HG02798 (cell line): ENCODE results near the gene SLC24A3.
"Not testable (repeated sequence)": the region's sequence is repeated elsewhere in the genome, so short reads cannot be mapped to it uniquely, and the experiment has no call there.

Experiments
- ATAC-seq: cut with Tn5 transposase; IDR thresholded peaks from one replicate; pipeline ENCODE4 v1.9.1; 2021; ENCODE audit warnings: mild to moderate bottlenecking; ENCODE audit not compliant: unreplicated experiment, poor library complexity

Gene SLC24A3

DNA sequence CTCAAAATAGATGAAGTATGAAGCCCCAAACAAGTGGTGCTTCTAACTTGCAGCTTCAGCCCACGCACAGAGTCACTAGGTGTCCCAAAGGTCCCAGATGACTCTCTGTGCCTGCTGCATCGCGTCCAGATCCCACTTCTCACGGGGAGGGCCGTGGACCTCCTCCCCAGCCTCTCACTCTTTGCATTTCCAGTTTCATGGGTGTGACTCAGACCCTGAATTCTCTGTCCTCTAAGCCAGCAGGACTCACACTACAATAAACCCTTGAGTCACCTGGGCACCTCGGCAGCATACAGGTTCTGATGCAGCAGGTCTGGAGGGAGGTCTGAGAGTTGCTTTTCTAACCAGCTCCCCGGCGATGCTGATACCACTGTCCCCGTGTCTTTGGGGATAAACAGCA lies 431.6 kb downstream of the SLC24A3 start:
- no peak for ATAC-seq

DNA sequence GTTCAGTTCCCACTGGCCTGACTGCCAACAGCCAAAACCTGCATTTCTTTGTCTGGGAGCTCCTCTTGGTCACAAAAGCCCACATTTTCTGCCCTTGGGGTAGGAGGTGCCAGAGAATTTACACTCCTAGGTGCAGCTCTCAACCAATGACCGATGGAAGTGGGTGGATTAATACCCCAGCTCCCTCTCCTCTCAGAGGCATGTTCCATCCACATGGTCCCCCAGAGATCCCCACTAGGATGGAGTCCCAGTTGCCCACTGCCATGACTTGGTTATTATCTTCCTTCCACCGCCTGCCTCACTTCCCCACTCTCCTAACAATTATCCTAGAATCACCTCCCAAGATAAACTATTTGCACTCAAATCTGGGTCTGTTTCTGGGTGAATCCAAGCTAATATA lies 434.5 kb downstream of the SLC24A3 start:
- no peak for ATAC-seq

DNA sequence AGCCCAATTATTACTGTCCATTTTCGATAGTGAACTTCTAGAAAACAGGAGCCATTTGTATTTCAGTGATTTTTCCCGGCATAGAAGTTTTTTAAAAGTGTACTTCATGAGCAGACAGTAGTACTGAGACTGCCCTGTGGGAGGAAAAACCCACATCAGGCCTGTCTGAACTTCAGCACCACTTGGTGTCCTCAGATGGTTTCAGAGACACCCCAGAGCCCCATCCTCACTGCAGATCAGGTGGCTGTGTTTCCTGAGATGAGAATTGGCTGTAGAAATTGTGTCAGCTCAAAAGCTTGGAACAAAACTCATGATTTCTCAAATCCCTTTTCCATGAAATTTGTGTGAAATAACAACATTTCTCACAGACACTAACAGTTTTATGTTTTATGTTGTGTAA lies 435.6 kb downstream of the SLC24A3 start:
- no peak for ATAC-seq

DNA sequence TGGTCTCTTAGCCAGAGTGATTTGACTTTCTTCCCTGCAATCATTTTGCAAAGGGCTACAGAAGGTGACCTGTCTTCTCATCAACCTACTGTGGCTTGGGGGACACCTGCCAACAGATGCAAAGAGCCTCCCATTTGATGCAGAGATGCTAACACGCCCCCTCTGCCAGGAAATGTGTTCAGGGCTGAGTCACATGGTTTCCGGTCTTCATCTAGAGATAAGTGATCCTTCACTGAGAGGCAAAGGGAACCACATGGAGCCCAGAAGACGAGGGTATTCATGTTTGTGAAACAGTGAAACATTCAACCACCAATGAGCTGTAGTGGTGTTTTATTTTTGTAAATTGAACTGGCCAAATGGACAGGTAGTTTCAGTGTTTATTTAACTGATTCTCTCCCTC lies 436.6 kb downstream of the SLC24A3 start:
- no peak for ATAC-seq

DNA sequence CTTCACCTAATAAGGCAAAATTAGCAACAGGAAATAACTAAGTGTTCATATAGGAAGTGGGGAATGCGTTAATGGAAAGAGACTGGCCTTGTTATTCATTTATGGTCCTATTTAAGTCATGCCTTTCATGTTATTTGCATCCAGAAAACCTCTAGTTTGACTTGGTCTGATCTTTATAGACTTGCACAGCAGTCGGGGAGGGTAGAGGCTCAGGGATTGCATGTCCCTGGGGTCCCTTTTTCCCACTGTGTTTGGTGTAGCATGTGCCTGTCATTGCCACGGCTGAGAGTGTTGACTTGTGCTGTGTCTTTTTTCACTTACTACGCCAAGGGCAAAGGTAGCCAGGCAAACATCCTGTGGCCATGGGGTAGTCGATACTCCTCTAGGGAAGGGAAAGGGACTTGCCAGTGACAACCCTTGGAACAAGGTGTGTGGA lies 440.2 kb downstream of the SLC24A3 start:
- no peak for ATAC-seq

DNA sequence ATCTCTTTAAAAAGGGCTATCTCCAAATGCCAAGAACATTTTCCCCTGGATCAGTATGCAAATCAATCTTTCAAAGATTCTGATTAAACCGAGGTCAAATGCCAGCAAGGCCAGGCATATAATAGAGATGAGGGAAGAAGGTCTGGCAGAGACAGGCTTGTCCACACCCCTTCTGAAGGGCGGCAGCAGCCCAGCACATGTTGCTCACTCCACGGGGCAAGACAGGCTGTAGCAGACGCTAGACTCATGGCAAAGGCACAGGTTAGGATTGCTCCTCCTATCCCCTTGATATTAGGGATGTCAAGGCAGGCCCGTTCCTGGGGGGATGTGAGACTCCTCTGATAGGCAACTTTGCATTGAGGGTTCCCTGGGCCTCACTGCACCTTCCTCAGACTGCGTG lies 440.9 kb downstream of the SLC24A3 start:
- ATAC-seq, result no peak

DNA sequence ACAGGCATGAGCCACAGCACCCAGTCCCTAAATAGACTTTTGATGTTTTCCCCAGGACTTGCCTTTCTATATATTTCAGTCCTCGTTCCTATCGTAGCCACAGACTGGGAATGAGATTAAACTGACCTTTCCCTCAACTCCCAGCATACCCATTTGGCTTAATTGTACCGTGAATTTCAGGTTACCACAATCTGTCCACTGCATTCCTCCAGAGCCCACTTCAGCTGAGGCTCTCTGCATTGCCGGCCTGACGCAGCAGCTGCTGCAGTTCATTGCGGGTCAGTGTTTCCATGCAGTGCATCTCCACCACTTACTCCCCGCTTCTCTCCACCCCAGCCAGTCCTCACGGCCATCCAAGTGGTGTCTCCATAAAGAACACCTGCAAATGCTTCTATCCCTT lies 442.5 kb downstream of the SLC24A3 start:
- no peak for ATAC-seq

DNA sequence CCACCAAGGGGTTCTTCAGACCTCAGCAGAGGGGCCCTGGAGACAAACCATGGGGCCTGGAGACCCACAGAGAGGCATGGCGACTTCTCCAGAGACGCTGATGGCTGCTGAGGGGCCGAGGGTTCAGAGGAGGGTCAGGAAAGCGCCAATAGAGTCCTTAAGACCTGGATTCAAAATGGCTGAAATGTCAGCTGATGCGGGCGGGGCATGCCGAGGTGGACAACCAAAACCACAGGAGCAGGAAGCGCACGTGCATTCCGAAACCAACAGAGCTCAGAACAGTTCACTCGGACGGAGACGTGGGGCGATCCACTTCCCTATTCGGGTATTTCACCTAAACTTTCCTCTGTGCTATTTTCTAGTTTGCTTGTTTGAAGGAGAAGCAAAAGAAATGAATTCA lies 445.7 kb downstream of the SLC24A3 start:
- peak; percentile 75 for ATAC-seq

DNA sequence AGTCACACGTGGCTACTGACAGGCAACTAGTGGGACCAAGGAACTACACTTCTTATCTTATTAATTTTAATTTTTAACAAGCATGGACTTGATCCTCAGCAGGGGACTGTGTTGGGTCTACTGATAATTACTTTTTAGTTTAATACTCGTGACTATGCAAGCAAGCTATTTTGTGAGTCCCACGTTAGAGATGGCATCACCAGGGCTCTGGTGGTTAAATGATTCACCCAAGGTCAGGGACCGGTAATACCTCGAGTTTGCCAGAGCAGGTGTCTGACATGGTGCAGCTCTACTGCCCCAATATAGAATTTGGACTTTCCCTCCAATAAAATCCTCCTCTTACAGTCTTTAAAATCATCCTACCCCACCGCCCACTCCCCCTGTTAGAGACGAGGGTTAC lies 447.0 kb downstream of the SLC24A3 start:
- ATAC-seq, result no peak

DNA sequence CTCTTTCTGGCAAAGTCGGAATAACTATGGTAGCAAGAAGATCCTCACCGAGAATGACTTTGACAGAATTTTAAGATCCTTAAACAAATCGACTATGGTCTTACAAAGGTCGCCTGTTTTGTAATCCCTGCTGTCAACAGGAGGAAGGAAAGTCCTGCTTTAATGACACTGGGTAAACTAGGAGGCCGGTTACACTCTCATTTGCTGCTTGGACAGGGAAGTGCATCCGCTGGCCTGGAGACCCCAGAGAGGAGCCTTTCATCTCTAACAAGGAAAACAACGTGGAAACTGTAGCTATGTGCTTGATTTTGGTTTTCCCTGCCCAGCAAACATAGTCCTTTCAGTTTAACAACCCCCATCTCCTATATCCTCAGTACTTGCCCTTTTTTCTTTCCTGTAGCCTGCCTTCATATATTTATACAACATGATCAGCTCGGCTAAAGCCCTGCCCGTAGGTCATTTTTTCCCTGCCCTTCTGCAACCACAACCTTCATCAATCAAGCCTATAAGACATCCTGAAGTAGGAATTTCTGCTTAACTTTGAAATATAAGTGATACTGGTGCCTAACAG lies 448.5 kb downstream of the SLC24A3 start:
- no peak for ATAC-seq

DNA sequence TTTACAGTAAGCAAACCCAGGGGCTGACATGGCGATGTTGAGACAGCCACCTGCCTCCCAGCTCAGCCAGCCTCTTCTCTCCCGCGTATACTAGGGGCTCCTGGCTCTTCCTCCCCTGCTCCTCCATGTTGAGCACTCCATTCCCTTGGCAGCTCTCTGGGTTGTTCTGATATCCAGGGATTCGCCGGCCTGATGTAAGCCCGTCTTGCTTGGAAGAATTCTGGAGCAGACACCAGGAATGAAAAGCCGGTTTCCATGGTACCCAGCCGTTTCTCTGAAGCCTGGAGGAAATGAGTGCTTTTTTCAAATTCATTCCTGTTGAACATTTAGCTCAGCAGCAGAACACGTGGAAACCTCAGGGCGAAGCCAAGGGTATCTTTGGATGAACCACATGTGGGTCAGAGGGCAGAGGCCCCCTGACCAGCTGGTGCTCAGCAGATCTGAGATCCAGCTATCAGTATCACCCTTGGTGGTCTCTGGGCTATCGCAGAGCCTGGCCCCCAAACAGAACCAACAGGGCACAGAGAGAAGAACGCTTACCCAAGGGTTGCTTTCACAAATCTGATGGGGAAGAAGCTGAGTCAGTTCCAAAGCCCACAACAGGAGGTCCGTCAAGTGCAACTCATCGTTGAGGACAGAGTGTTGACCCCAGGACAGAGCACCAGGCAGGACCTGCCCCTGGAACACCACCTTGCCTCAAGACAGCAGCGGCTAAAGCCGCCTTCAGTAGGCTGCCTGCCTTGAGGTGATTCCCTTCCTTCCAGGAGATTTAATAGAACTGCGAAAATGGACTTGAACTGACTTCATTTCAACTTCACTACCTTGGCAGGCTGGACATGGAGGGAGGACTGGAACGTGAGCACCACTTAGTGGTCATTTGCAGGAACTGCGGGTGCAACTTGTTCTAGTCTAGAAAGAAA lies 449.5 kb downstream of the SLC24A3 start:
- ATAC-seq, result peak; percentile 65

DNA sequence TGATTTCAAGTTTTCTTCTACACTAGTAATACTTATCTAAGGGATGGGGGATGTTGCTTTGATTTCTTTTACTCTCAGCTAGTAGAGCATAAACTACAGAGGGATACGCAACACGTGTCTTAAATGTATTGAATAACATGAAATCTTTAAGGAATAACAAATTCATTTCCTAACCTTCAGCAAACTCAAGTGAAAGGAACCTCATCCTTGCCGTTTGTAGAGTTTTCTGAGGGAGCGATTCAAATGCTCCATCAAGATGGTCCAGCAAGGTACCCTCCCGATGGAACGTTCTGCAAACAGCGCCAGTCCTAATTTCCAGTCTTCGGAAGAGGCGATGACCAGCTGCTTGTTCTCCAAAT lies 450.2 kb downstream of the SLC24A3 start:
- ATAC-seq, result no peak

DNA sequence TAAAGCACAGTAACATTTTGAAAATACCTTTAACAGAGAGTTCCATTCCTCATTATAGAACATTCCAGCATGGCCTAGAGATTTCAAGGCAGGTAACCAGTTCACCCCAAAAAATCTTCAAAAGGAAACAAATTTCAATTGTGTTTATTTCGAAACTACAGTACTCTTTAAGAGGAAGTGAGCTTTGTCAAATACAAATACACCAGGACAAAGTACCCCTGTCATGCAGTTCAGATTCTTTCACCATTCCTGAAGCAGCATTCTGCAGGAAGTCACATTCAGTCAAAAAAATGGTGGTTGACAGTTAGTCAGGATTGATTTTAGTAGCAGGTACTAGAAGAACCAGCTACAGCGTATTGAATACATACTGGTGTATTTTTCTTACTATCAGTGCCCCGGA lies 456.0 kb downstream of the SLC24A3 start:
- no peak for ATAC-seq

DNA sequence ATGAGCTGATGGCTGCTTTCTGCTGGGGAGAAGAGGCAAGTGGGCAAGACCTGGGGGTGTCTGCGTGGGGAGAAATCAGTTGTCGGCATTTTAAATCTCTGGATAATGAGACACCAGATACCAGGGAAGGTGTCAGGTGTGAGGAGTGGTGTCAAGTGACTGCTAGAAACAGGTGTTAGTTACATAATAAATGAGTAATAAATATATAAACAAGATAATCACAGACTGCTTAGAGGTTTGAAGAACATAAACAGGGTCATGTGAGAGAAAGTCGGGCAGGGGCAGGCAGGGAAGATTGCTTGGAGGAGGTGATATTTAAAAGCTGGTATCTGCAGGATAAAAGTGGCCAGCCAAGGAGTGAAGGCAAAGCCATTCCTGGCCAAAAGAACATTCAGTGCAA lies 458.4 kb downstream of the SLC24A3 start:
- ATAC-seq, result no peak

DNA sequence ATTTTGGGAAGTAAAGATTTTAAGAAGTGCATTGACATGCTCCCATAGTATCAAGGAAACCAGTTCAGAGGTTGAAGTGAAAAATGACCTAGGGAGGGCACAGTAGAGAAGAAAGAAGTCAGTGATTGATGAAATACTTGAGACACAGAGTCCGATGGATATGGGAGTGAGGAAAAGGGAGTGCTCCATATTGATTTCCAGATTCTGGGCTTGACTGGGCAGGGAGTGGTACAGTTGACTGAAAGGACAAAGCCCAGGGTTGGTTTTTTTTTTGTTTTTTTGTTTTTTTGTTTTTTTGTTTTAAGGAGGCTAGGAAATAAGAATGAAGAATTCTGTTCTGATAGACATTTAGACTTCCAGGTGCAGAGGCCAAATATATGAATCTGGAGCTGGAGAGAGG lies 458.9 kb downstream of the SLC24A3 start:
- no peak for ATAC-seq

DNA sequence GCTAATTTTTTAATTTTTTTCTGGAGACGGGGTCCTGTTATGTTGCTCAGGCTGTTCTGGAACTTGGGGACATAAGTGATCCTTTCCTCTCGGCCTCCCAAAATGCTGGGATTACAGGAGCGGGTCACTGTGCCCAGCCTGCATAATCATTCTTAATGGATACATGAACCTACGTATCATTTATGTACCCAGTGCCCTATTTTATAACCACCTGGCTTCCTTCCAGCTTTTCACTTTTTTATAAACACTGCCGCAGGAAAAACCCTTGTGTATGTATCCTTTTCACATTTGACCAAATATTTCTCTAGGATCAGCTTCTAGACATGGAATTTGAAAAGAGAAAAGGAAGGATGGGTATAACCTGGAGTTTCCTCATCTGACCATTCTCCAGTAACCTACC lies 460.1 kb downstream of the SLC24A3 start:
- no peak for ATAC-seq

DNA sequence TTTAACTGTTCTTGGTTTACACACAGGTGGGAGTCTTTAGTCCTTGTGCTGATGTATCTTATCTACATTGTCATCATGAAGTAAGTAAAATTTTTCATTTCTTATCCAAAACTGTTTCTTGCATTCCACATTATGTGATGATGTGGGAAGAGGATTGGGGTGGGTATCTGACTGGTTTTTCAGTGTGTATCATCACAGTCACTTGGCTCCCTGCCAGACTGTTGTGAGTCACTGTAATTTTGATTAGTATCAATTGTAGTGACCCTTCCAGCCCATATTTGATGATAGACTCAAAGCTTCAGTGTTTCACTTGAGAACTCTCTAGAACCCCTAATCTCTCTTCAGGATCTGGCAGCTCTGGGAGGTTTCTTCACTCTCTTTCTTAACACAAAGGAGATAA lies 461.1 kb downstream of the SLC24A3 start:
- no peak for ATAC-seq

DNA sequence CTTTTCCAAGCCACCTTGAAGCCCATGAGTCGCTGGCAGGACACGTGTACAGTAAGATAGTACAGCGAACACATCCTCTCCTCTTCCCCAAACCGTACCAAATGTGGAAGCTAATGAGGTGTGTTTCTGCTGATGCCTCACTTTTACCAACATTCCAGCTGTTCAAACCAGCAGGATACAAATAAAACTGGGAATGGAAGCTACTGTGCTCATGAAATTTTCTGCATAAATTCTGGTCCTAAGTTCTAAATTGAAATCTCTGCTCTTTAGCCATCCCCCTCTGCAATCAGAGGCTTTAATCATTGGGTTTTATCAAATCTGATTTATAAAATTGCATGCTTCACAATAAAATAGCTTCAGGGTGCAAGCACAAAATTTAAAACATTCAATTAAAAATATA lies 463.8 kb downstream of the SLC24A3 start:
- ATAC-seq, result no peak

DNA sequence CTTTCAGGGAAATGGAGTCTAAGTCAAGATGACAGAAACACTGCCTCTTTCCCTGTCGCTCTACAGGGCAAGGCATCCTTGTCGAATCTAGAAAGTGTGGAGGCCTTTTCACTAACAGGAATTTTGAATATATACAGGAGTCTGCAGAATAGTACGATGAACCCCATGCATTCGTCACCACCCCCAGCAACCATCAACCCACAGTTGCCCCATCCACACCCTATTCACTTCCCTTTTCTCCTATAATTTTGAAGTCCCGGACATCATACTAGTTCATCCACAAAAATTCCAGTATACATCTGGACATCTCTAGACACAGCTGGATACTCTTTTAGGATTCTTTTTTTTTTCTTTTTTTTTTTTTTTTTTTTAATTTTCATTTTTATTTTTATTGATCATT lies 464.9 kb downstream of the SLC24A3 start:
- no peak for ATAC-seq

DNA sequence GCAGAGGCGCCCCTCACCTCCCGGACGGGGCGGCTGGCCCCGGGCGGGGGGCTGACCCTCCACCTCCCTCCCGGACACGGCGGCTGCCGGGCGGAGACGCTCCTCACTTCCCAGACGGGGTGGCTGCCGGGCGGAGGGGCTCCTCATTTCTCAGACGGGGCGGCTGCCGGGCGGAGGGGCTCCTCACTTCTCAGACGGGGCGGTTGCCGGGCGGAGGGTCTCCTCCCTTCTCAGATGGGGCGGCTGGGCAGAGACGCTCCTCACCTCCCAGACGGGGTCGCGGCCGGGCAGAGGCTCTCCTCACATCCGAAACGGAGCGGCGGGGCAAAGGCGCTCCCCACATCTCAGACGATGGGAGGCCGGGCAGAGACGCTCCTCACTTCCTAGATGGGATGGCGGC lies 466.1 kb downstream of the SLC24A3 start:
- ATAC-seq, result not testable (repeated sequence)

DNA sequence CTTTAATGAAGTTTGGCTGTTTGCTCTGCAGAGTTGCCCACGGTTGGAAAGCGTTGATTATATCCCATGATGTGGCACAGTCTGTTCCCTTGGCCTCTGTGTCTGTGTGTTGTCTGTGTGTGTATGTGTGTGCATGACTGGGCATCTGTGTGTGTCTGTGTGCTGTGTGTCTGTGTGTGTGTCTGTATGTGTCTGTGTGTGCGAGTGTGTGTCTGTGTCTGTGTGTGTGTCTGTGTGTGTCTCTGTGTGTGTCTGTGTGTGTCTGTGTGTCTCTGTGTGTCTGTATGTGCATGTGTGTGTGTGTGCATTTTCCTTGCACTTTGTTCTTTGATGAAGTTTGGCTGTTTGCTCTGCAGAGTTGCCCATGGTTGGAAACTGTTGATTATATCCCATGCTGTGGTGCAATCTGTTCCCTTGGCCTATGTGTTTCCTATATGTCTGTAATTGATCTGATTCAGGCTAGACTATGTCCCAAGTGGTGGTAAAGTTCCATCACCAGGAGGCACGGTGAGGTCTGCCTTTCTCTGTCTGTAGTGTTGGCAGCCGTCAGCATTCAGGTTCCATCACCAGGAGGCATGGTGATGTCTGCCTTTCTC lies 467.6 kb downstream of the SLC24A3 start:
- ATAC-seq, result no peak

DNA sequence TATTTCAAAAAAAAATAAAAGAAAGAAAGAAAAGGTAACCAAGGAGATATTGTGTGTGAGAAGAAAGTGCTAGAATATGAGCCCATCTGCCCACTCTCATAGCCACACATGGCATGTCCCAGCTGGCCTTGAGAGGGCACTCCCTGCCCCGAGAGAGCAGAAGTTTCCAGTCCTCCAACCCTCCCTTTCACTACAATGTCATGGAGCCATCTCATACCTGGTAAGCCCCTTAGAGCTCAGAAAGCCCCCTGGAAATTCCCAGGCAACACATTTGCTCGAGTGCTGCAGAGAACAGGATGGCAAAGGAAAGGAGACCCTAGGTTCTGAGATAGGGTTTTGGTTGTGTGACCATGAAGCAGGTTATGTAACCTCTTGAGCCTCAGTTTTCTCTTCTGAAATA lies 469.8 kb downstream of the SLC24A3 start:
- no peak for ATAC-seq
